ENCODE results near the gene PSMC6. TPM values are rescaled to one million over a fixed set of nuclear protein-coding genes. Genes with fewer than 3 reads are reported as not detected.
A peak's percentile ranks its signal among the peaks of the same experiment; 100 is the strongest.

Gene PSMC6
- total and polyA plus RNA-seq, 2 of the 13 experiments (the other 11 are each of a cell fraction or from before 2014, with no cell fraction given), result 90.0 to 210 TPM

DNA sequence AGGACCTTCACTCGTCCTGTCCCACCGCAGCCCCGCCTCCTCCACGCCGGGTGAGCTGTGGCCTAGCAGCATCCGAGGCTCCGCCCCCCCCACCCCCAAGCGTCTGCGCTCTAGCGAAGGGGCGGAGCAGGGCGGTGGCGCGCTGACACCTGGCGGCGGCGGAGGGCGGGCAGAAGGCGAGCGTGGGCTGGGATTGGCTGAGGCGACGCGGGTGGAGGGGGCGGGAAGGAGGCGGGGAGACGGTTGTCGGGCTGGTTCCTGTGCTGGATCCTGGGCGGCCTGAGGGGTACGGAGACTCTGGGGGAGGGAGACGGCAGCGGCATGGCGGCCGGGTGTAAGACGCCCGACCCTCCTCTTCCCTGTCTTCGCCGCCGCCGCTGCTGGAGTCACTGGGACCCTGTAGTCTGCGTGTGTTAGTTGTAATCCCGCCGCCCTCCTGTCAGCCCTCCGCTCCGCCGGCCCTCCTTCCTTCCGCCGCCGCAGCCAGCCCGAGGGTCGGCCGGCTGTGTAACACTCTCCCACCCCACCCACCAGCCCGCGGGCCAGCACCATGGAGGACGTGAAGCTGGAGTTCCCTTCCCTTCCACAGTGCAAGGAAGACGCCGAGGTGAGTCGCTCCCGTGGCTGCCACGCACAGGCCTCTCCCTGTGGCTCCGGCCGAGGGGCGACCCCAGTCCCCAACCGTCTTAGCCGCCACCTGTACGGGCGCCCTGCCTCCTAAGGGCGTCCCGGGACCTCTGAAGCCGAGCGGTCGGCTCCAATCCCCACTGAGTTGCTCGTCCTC, 23.1 kb downstream of the PSMC6 start, which contains the start of gene STYX (continued):
- TF ChIP-seq, protein P1, sequence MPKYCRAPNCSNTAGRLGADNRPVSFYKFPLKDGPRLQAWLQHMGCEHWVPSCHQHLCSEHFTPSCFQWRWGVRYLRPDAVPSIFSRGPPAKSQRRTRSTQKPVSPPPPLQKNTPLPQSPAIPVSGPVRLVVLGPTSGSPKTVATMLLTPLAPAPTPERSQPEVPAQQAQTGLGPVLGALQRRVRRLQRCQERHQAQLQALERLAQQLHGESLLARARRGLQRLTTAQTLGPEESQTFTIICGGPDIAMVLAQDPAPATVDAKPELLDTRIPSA (CRISPR knock-in tag; IDR thresholded peaks at IDR 0.05; ENCODE audit: borderline replicate concordance), result no peak
- peak; percentile 60; the same call in 1 of the 2 replicates for TF ChIP-seq ZNF768 (CRISPR knock-in tag; IDR thresholded peaks at IDR 0.05)
- no peak; the same call in 1 of the 2 replicates for TF ChIP-seq ATF2 (CRISPR knock-in tag; IDR thresholded peaks at IDR 0.05)
- TF ChIP-seq ZEB1 (IDR thresholded peaks at IDR 0.05; ENCODE audit: insufficient replicate concordance, low read depth), result peak; percentile 86
- no peak for TF ChIP-seq ZNF891 (CRISPR knock-in tag; IDR thresholded peaks at IDR 0.05)
- TF ChIP-seq ZNF12 (CRISPR knock-in tag; IDR thresholded peaks at IDR 0.05), result no peak
- peak; percentile 85 for TF ChIP-seq HOMEZ (CRISPR knock-in tag; IDR thresholded peaks at IDR 0.05; ENCODE audit: low read depth)
- peak; percentile 73; the same call in 1 of the 2 replicates for TF ChIP-seq PATZ1 (CRISPR knock-in tag; IDR thresholded peaks at IDR 0.05)
- no peak for TF ChIP-seq THYN1 (CRISPR knock-in tag; IDR thresholded peaks at IDR 0.05; ENCODE audit: borderline replicate concordance, low read depth)
- no peak for TF ChIP-seq ZNF839 (CRISPR knock-in tag; IDR thresholded peaks at IDR 0.05; ENCODE audit: borderline replicate concordance)
- TF ChIP-seq NCOR1 (IDR thresholded peaks at IDR 0.05; ENCODE audit: borderline replicate concordance, low read length), result no peak
- no peak for TF ChIP-seq IRF1 (CRISPR knock-in tag; IDR thresholded peaks at IDR 0.05; ENCODE audit: low read depth)
- 0 out of 2 replicates have a peak, but pooled peaks have one; percentile 44 for TF ChIP-seq ZNF274 (CRISPR knock-in tag; IDR thresholded peaks at IDR 0.05)
- TF ChIP-seq SKI (IDR thresholded peaks at IDR 0.05; ENCODE audit: partially characterized antibody), result peak; percentile 32
- TF ChIP-seq DR1 (CRISPR knock-in tag; IDR thresholded peaks at IDR 0.05), result peak; percentile 65; the same call in 1 of the 2 replicates
- TF ChIP-seq ZIK1 (CRISPR knock-in tag; IDR thresholded peaks at IDR 0.05; ENCODE audit: borderline replicate concordance, low read depth), result no peak
- peak; percentile 59; the same call in 1 of the 2 replicates for TF ChIP-seq ZNF431 (CRISPR knock-in tag; IDR thresholded peaks at IDR 0.05; ENCODE audit: borderline replicate concordance, low read depth)
- no peak for TF ChIP-seq ESRRA (CRISPR knock-in tag; IDR thresholded peaks at IDR 0.05; ENCODE audit: low read depth)
- no peak for TF ChIP-seq FIP1L1 (IDR thresholded peaks at IDR 0.05; ENCODE audit: borderline replicate concordance, insufficient read depth, low read depth, low read length)
- TF ChIP-seq, protein P2, sequence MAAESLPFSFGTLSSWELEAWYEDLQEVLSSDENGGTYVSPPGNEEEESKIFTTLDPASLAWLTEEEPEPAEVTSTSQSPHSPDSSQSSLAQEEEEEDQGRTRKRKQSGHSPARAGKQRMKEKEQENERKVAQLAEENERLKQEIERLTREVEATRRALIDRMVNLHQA (CRISPR knock-in tag; IDR thresholded peaks at IDR 0.05), result no peak
- no peak for TF ChIP-seq ZNF75D (CRISPR knock-in tag; IDR thresholded peaks at IDR 0.05; ENCODE audit: borderline replicate concordance)
- TF ChIP-seq ZNF263 (CRISPR knock-in tag; IDR thresholded peaks at IDR 0.05), result 0 out of 2 replicates have a peak, but pooled peaks have one; percentile 27

Data from HepG2 (cell line).